HepG2 (cell line): ENCODE results near the gene BRK1. TPM values are rescaled to one million over a fixed set of nuclear protein-coding genes. Genes with fewer than 3 reads are reported as not detected.

Experiments
- CSRNP1 ChIP-seq: sonication (generic); formaldehyde crosslinking; IDR thresholded peaks from 2 replicates; pipeline ENCODE4 v1.8.1; 2023; ENCODE audit warnings: mild to moderate bottlenecking, missing genetic modification reagents
- HNRNPUL1 ChIP-seq: fragments of 200-400 bp; formaldehyde crosslinking; IDR thresholded peaks from 2 replicates; pipeline ENCODE4 v1.6.1; 2017; ENCODE audit warnings: low read depth, mild to moderate bottlenecking, low read length, moderate library complexity
- NFE2L1 ChIP-seq: sonication (generic); formaldehyde crosslinking; IDR thresholded peaks from 2 replicates; pipeline ENCODE4 v1.4.0; 2020; ENCODE audit warnings: missing genetic modification reagents, mild to moderate bottlenecking, borderline replicate concordance
- NFE2L2 ChIP-seq: fragments of 150-350 bp; IDR thresholded peaks from 2 replicates; pipeline ENCODE4 v1.6.1; 2014; ENCODE audit warnings: low read length
- NR2C2 ChIP-seq: sonication (generic); formaldehyde crosslinking; IDR thresholded peaks from 2 replicates; pipeline ENCODE4 v1.4.0; 2020; ENCODE audit warnings: missing genetic modification reagents, mild to moderate bottlenecking, moderate library complexity, borderline replicate concordance
- PCBP1 ChIP-seq: fragments of 200-400 bp; formaldehyde crosslinking; IDR thresholded peaks from 2 replicates; pipeline ENCODE4 v1.6.1; 2017; ENCODE audit warnings: mild to moderate bottlenecking, low read depth, low read length, borderline replicate concordance
- SMAD1 ChIP-seq: sonication (generic); formaldehyde crosslinking; IDR thresholded peaks from 2 replicates; pipeline ENCODE4 v1.4.0; 2020; ENCODE audit warnings: missing genetic modification reagents, low read depth, mild to moderate bottlenecking, borderline replicate concordance
- SMARCE1 ChIP-seq: fragments of 450-650 bp; IDR thresholded peaks from 2 replicates; pipeline ENCODE4 v1.6.1; 2017; ENCODE audit warnings: borderline replicate concordance
- ZFY ChIP-seq: sonication (generic); formaldehyde crosslinking; IDR thresholded peaks from 2 replicates; pipeline ENCODE4 v1.4.0; 2020; ENCODE audit warnings: missing genetic modification reagents
- ZHX2 ChIP-seq, 2 experiments: sonication (generic) in 1 of 2; formaldehyde crosslinking in 1 of 2; IDR thresholded peaks; 2 replicates each; pipeline versions ENCODE4 v1.6.1 to v1.9.0; 2014 to 2022; ENCODE audit warnings: antibody characterized with exemption in 1 of 2, borderline replicate concordance in 1 of 2, inconsistent platforms in 1 of 2, low read depth in 1 of 2, missing genetic modification reagents in 1 of 2
- ZNF460 ChIP-seq: sonication (generic); formaldehyde crosslinking; IDR thresholded peaks from 2 replicates; pipeline ENCODE4 v1.5.1; 2020; ENCODE audit warnings: missing genetic modification reagents, mild to moderate bottlenecking, borderline replicate concordance
- polyA plus RNA-seq, 8 experiments: library from polyadenylated mRNA; depleted of rRNA in 3 of 8; stranded (reverse) in 7 of 8; unstranded in 1 of 8; fragments of >200 nt; fragmentation: Illumina TruSeq in 4 of 8; extraction: Trizol in 4 of 8; gene quantifications; 2 replicates each; pipeline versions ENCODE4 v1.2.1 to v1.2.3, GENCODE V29; 2011 to 2016; ENCODE audit warnings: low read depth in 4 of 8, missing spikeins in 1 of 8, mixed read lengths in 1 of 8; ENCODE audit not compliant: insufficient read depth in 1 of 8
- total RNA-seq, 5 experiments: library from RNA; depleted of rRNA; stranded (reverse); fragments of >200 nt; fragmentation: Illumina TruSeq; extraction: Trizol; gene quantifications; 2 replicates each; pipeline ENCODE4 v1.2.3, GENCODE V29; 2016; ENCODE audit warnings: low read depth in 1 of 5
- TF ChIP-seq, protein P1 (sequence below): sonication (generic); formaldehyde crosslinking; IDR thresholded peaks from 2 replicates; pipeline ENCODE4 v1.4.0; 2020; ENCODE audit warnings: mild to moderate bottlenecking, low read depth, missing genetic modification reagents

The BRK1 gene
- total and polyA plus RNA-seq, 2 of the 13 experiments (the other 11 are each of a cell fraction or from before 2014, with no cell fraction given), result 118 to 155 TPM

DNA sequence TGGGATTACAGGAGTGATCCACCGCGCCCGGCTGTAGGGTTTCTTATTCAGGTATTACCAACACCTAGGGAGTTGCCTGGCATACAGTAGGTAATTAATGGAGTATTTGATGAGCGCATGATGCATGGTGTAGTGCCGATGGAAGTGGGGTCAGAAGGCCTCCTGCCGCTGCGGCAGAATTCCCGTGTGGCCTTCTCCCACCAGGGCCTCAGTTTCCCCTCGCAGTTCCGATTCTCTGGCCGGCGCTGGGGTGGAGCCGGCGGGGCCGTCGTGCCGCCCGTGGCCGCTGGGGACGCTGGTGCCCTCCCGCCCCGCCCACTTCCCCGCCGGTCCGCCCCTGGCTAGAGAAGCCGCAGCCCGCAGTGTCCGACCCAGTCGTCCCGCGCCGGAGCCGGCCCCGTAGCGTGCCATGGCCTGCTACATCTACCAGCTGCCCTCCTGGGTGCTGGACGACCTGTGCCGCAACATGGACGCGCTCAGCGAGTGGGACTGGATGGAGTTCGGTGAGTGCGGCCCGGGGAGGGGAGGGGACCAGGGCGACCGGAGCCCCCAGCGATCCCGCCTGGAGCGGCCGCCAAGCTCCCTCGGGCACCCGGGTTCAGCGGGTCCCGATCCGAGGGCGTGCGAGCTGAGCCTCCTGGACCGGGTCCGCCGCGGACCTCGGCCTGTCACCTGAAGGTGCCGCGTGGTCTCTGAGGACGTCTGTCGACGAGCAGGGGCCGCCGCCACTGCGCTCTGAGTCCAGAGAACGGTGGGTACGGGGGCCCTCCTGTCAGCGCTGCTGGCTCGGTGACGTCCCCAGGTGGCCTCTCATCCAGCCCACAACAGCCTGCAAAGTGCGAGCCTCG is 49.3 kb downstream of the BRK1 start, which contains the start of gene IRAK2 (continued):
- 0 out of 2 replicates have a peak, but pooled peaks have one; percentile 46 for TF ChIP-seq NR2C2 (CRISPR knock-in tag)
- TF ChIP-seq, protein P1, sequence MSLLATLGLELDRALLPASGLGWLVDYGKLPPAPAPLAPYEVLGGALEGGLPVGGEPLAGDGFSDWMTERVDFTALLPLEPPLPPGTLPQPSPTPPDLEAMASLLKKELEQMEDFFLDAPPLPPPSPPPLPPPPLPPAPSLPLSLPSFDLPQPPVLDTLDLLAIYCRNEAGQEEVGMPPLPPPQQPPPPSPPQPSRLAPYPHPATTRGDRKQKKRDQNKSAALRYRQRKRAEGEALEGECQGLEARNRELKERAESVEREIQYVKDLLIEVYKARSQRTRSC (CRISPR knock-in tag), result 0 out of 2 replicates have a peak, but pooled peaks have one; percentile 66
- no peak for TF ChIP-seq ZHX2 (IDR thresholded peaks at IDR 0.05; ENCODE audit: low read depth)
- no peak for TF ChIP-seq ZHX2 (CRISPR knock-in tag; IDR thresholded peaks at IDR 0.05; ENCODE audit: borderline replicate concordance)
- TF ChIP-seq NFE2L1 (CRISPR knock-in tag), result 0 out of 2 replicates have a peak, but pooled peaks have one; percentile 38
- TF ChIP-seq NFE2L2, result no peak
- no peak for TF ChIP-seq CSRNP1
- TF ChIP-seq ZNF460 (CRISPR knock-in tag), result peak; percentile 1; the same call in 1 of the 2 replicates
- TF ChIP-seq PCBP1, result no peak
- no peak for TF ChIP-seq SMARCE1
- TF ChIP-seq SMAD1 (CRISPR knock-in tag), result 0 out of 2 replicates have a peak, but pooled peaks have one; percentile 43
- TF ChIP-seq ZFY (CRISPR knock-in tag), result peak; percentile 76
- no peak for TF ChIP-seq HNRNPUL1
